Measurements from ENCODE around the gene CUBN. TPM values are rescaled to one million over a fixed set of nuclear protein-coding genes. Genes with fewer than 3 reads are reported as not detected.

CUBN gene
- total RNA-seq, 1 experiment from 2014 or later, result 1.3 TPM

GRCh38 chr10:17086865-17087367 lies 42.7 kb downstream of the CUBN start:
- peak overlapping the region; percentile 26; the same call in 1 of the 2 replicates for H3K27ac ChIP-seq (ENCODE audit: low read length)
- DNase-seq (ENCODE audit: low read depth, low spot score) (no peak), ATAC-seq (no peak)
- H3K4me1 ChIP-seq (ENCODE audit: control insufficient read depth, insufficient read depth, low read length), result no peaks in the 10 kb centered on the region; the same call in 1 of the 2 replicates
- TF ChIP-seq POLR2AphosphoS5 (IDR thresholded peaks at IDR 0.05; ENCODE audit: low read depth, low read length), result no peak
- no peak for TF ChIP-seq CTCF (IDR thresholded peaks at IDR 0.05)
- TF ChIP-seq REST (IDR thresholded peaks at IDR 0.05; ENCODE audit: insufficient read depth in 1 of 2, low read depth in 2 of 2, low read length in 1 of 2), result no peak
- no peak for TF ChIP-seq TCF7L2 (IDR thresholded peaks at IDR 0.05; ENCODE audit: low read depth, low read length)
- no peak for TF ChIP-seq SIN3A (IDR thresholded peaks at IDR 0.05; ENCODE audit: borderline replicate concordance, insufficient read depth, low read depth, low read length)
- no peaks in the 10 kb centered on the region for H3K27me3 ChIP-seq (ENCODE audit: control insufficient read depth, insufficient read depth, low read length)
- CTCF ChIA-PET, result no interaction called here
- in situ Hi-C loops (cut with HindIII; ENCODE audit: low pct_unique_long_range_greater_than_20kb, low sequenced_read_pairs) (no loop called here), intact Hi-C loops (cut with micrococcal nuclease; ENCODE audit: unreplicated experiment) (no loop called here)
- H3K9me3 ChIP-seq (ENCODE audit: control insufficient read depth, insufficient read depth, low read depth, low read length), result peaks cover 8% of the 10 kb centered on the region; the same call in 1 of the 2 replicates
- POLR2A ChIA-PET, result no interaction called here
- H3K4me3 ChIP-seq (ENCODE audit: low read depth in 2 of 2, low read length in 2 of 2), result no peak overlapping the region
- H3K36me3 ChIP-seq (ENCODE audit: control insufficient read depth, insufficient read depth, low read length), result no peaks in the 10 kb centered on the region
- BruUV-seq (replicated peaks), result no TSS peak

- H3K27ac ChIP-seq (ENCODE audit: low read length), result peak overlapping the region; percentile 79
- no peak overlapping the region for H3K4me3 ChIP-seq (ENCODE audit: low read depth in 2 of 2, low read length in 2 of 2)
- ChIA-PET POLR2A (interaction anchor here (0.5 to 0.6 kb wide), 2 partner anchors 89 to 224 kb away, joined by 3 to 5 read pairs; no protein-coding TSS in a partner anchor), CTCF (no interaction called here)
- in situ Hi-C loops (cut with HindIII; ENCODE audit: low pct_unique_long_range_greater_than_20kb, low sequenced_read_pairs), result no loop called here
- intact Hi-C loops (cut with micrococcal nuclease; ENCODE audit: unreplicated experiment), result no loop called here
- peaks cover 4% of the 10 kb centered on the region; the same call in 1 of the 2 replicates for H3K9me3 ChIP-seq (ENCODE audit: control insufficient read depth, insufficient read depth, low read depth, low read length)
- no peaks in the 10 kb centered on the region for H3K27me3 ChIP-seq (ENCODE audit: control insufficient read depth, insufficient read depth, low read length)
- no TSS peak for BruUV-seq (replicated peaks)
- H3K36me3 ChIP-seq (ENCODE audit: control insufficient read depth, insufficient read depth, low read length), result no peaks in the 10 kb centered on the region
- DNase-seq (ENCODE audit: low read depth, low spot score) (no peak), ATAC-seq (no peak)
- H3K4me1 ChIP-seq (ENCODE audit: control insufficient read depth, insufficient read depth, low read length), result no peaks in the 10 kb centered on the region; the same call in 1 of the 2 replicates
- TF ChIP-seq TCF7L2 (IDR thresholded peaks at IDR 0.05; ENCODE audit: low read depth, low read length) (no peak), POLR2AphosphoS5 (IDR thresholded peaks at IDR 0.05; ENCODE audit: low read depth, low read length) (no peak), REST (IDR thresholded peaks at IDR 0.05; ENCODE audit: insufficient read depth in 1 of 2, low read depth in 2 of 2, low read length in 1 of 2) (no peak), CTCF (IDR thresholded peaks at IDR 0.05) (no peak), SIN3A (IDR thresholded peaks at IDR 0.05; ENCODE audit: borderline replicate concordance, insufficient read depth, low read depth, low read length) (no peak)
These were observed 44.4 kb downstream of the CUBN start for GRCh38 chr10:17085011-17085725.

Data from Panc1 (cell line).